Activated T-cell treated with anti-CD3 and anti-CD28 coated beads, Interleukin-2, amount 50 U/mL, for 4 hours (primary cell): ENCODE data around the gene TMEM131. TPM values are rescaled to one million over a fixed set of nuclear protein-coding genes. Genes with fewer than 3 reads are reported as not detected.

ENCODE experiments used
- ATAC-seq, 2 donors: fragments of 200-7000 bp; cut with Tn5 transposase; one replicate each; pipeline ENCODE4 v1.10.0; 2021
- DNase-seq: peaks from one replicate; pipeline ENCODE4 v3.0.0-alpha.2; 2020
- H3K27me3 Mint-ChIP-seq: one replicate; pipeline ENCODE4 v1.8.0; 2021; ENCODE audit warnings: low read depth, mixed read lengths
- H3K36me3 Mint-ChIP-seq: one replicate; pipeline ENCODE4 v1.8.0; 2022; ENCODE audit warnings: mixed read lengths; ENCODE audit not compliant: insufficient read depth
- H3K4me1 Mint-ChIP-seq: one replicate; pipeline ENCODE4 v1.8.0; 2021; ENCODE audit warnings: low read depth, mixed read lengths
- H3K4me3 Mint-ChIP-seq: one replicate; pipeline ENCODE4 v1.8.0; 2021; ENCODE audit warnings: mild to moderate bottlenecking, moderate library complexity, mixed read lengths
- H3K9me3 Mint-ChIP-seq: one replicate; pipeline ENCODE4 v1.8.0; 2021; ENCODE audit warnings: mixed read lengths
- total RNA-seq, 3 donors: library from RNA; stranded (reverse); gene quantifications; one replicate each; pipeline ENCODE4 v1.2.1, GENCODE V29; 2021

TMEM131 gene
- total RNA-seq, 3 donors from 2014 or later, result 23.9 to 31.6 (median 28.3) TPM

DNA sequence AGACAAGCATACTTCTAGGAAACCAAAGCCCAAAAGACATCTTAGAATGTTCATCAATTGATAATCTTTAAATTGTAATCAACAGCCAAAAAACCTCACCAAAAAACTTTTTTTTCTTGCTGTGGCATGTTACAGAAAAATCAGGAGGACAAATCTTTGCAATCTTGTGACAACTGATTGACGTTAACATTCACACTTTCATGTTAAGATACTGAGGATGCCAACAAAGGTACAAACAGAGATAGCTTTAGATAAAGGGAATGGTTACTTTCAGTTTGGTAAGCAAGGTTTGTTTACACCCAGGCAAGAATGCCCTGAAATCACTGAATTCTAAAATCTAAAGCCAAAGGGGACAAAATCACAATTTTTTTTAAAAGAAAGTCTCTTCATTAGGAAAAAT is 190.0 kb downstream of the TMEM131 start:
- Mint-ChIP-seq H3K4me1 (no peaks in the 10 kb centered on the region), H3K9me3 (no peaks in the 10 kb centered on the region), H3K4me3 (no peak overlapping the region), H3K27me3 (no peaks in the 10 kb centered on the region), H3K36me3 (peaks cover 26% of the 10 kb centered on the region)
- DNase-seq (no peak), ATAC-seq (no peak)

DNA sequence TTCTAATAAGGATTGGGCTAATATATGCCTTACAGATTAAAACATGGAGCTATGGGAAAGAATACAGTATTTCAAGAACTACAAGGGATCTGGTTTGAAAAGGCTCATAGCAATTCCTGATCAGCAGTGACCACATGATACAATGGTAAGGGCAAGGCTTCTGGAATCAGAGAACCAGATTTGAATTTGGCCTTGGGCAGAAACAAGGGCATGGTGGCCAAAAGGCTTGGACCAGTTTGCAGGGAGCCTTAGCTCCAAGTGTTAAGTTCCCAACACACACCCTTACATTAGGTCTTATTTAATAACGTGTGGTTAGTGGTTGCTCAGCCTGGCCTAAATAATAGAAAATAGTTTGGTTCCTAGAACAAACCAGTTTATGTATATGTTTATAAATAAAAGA is 194.7 kb downstream of the TMEM131 start:
- Mint-ChIP-seq H3K27me3 (no peaks in the 10 kb centered on the region), H3K4me1 (no peaks in the 10 kb centered on the region), H3K9me3 (no peaks in the 10 kb centered on the region), H3K36me3 (peaks cover 34% of the 10 kb centered on the region), H3K4me3 (no peak overlapping the region)
- no peak for DNase-seq
- ATAC-seq, result no peak

DNA sequence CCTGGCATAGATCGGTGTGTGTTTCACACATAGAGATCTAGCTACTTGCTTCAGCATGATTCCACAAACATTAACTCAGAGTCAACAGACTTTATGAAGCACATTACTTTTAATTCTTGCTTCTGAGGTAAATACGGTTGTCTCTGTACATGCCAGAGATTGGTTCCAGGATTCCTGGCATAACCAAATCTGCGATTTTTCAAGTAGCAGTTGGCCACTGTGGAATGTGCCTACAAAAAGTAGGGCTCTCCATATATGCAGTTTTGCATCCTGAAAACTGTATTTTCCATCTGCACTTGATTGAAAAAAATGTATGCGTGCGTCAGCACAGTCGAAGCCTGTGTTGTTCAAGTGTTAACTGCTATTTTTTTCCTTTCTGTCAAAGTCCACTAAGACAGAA is 197.3 kb downstream of the TMEM131 start:
- Mint-ChIP-seq H3K36me3 (peaks cover 18% of the 10 kb centered on the region), H3K4me1 (no peaks in the 10 kb centered on the region), H3K9me3 (no peaks in the 10 kb centered on the region), H3K27me3 (no peaks in the 10 kb centered on the region), H3K4me3 (no peak overlapping the region)
- DNase-seq (no peak), ATAC-seq (no peak)

DNA sequence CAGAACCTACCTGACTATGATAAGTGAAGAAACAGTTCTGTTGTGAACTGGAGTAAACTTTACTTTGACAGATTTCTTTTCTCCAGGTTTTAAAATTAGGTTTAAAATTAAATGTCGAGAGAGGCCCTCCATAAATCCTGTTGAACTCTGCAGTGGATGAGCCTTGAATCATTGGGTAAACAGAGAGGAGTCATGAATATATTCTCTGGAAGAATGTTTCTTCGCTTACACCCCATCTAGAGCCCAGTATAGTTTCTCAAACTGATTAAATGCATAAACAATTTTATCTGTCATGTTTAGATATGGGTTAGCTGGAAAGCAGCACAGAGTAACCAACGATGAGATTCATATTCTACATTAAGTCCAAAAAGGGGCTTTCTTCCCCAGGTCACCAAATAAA is 198.4 kb downstream of the TMEM131 start:
- no peak for ATAC-seq
- peaks cover 24% of the 10 kb centered on the region for H3K36me3 Mint-ChIP-seq
- H3K27me3 Mint-ChIP-seq, result no peaks in the 10 kb centered on the region
- no peaks in the 10 kb centered on the region for H3K9me3 Mint-ChIP-seq
- H3K4me1 Mint-ChIP-seq, result no peaks in the 10 kb centered on the region
- H3K4me3 Mint-ChIP-seq, result no peak overlapping the region
- DNase-seq, result no peak

DNA sequence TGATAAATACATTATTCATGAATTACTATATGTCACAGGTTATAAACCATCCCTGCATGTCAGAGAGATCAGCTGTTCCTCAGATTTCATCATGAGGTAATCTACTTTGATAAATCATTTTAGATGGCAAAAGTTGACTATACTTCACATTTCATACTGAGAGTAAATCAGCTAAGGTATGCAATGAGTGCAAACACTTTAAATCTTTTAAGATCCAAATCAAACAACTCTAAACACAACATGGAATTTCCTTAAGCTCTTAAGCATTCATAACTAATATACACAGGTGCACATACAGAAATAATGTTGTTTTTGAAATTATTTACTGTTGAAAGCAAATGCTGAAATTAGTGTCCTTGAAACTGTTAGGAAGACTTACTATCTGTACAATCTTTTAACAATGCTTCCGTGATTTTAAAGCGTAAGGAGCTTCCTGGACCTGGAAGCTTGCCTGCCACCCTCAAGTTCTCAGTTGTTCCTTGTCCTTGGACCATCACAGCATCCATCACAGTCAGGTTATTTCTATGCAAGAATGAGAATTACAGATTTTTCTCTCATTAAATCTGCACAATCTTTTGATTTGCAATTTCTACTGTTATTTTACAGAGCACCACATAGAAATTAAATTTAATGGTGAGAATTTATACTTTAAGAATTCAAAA is 199.2 kb downstream of the TMEM131 start:
- Mint-ChIP-seq H3K9me3 (no peaks in the 10 kb centered on the region), H3K4me1 (no peaks in the 10 kb centered on the region), H3K36me3 (peaks cover 23% of the 10 kb centered on the region), H3K27me3 (no peaks in the 10 kb centered on the region), H3K4me3 (no peak overlapping the region)
- ATAC-seq (no peak), DNase-seq (no peak)

DNA sequence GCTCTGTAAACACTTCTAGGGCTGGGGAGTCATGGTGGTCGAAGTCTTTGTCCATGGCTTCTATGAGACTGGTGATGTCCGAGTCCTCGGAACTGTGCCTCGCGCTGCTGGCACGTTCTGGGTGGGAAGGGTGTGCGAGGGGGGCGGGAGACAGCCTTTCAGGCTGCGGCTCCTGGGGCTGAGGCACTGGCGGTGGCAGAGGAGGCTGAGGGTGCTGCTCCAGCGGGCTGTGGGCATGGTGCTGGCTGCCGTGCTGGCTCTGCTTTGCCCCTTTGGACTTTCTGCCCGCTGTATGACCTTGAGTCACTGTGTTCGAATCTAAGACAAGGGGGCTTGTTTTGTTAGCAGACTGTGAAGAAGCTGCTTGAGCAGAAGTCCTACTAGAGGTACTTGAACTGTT is 203.3 kb downstream of the TMEM131 start:
- peaks cover 33% of the 10 kb centered on the region for H3K36me3 Mint-ChIP-seq
- no peaks in the 10 kb centered on the region for H3K9me3 Mint-ChIP-seq
- no peak for DNase-seq
- no peaks in the 10 kb centered on the region for H3K27me3 Mint-ChIP-seq
- no peak for ATAC-seq
- no peaks in the 10 kb centered on the region for H3K4me1 Mint-ChIP-seq
- no peak overlapping the region for H3K4me3 Mint-ChIP-seq

DNA sequence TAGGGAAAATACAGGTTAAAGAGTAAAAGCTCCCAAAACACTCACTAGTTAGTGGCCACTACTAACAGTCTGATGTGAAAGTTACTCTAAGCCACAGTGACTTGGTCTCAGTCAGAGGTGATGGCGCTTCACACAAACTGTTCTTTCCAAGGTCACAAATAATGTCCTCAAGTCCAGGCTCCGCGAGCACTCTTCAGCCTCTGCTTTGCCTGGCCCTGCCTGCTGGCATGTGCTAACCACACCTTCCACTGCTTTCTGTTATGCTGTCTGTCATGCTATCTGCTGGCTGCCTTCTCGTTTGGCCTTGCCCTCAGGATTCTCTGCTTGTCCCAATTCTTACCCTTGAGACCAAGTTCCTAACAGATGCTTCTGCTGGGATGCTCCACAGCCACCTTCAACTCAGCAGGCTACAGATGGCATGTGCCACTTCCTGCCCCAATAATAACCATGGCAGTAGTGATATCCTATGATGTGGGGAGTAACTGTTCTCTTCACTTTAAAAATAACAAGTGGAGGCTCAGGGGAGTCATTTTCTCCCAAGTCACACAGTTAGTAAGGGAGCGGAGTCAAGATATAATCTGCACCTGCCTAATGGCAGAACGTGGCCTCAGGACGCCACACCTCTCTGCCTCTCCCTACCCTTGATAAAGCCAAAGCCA is 206.6 kb downstream of the TMEM131 start:
- Mint-ChIP-seq H3K4me3 (no peak overlapping the region), H3K36me3 (peaks cover 40% of the 10 kb centered on the region)

DNA sequence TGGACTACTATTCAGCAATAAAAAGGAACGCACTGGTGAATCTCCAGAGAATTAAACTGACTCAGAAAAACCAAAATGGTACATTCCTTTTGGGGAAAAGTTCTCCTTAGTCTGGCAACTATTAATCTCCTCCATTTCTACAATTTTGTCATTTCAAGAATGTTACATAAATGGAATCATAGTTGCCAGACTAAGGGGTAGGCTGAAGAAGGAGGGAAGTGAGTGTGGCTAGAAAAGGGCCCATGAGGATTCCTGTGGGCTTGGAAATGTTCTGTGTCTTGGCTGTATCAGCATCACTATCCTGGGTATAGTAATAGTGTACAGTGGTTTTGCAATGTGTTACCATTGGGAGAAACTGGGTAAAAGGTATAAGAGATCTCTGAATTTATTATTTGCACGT is 209.9 kb downstream of the TMEM131 start:
- no peak for ATAC-seq
- no peak for DNase-seq
- peaks cover 4% of the 10 kb centered on the region for H3K4me1 Mint-ChIP-seq
- no peaks in the 10 kb centered on the region for H3K27me3 Mint-ChIP-seq
- peaks cover 33% of the 10 kb centered on the region for H3K36me3 Mint-ChIP-seq
- H3K4me3 Mint-ChIP-seq, result no peak overlapping the region
- no peaks in the 10 kb centered on the region for H3K9me3 Mint-ChIP-seq

More for the DNA sequence above, 206.6 kb downstream of the TMEM131 start:
- H3K4me1 Mint-ChIP-seq, result peaks cover 4% of the 10 kb centered on the region
- no peak for DNase-seq
- ATAC-seq, result no peak
- H3K27me3 Mint-ChIP-seq, result no peaks in the 10 kb centered on the region
- no peaks in the 10 kb centered on the region for H3K9me3 Mint-ChIP-seq

DNA sequence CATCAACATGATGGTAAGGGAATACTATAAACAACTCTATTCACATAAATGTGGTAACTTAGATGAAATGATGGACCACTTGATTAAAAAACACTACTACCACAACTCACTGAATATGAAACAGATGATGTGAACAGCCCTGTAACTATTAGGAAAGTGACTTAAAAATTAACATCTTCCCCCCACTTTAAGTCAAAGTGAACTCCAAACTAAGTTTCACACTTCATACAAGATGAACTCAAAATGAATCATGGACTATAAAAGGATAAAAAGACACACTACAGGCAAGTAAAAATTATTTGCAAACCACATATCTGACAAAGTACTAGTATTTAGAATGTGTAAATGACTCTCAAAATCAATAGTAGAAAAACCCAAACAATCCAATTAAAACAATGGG is 210.8 kb downstream of the TMEM131 start:
- DNase-seq, result no peak
- Mint-ChIP-seq H3K4me3 (no peak overlapping the region), H3K9me3 (no peaks in the 10 kb centered on the region), H3K27me3 (no peaks in the 10 kb centered on the region), H3K36me3 (peaks cover 33% of the 10 kb centered on the region), H3K4me1 (peaks cover 4% of the 10 kb centered on the region)
- ATAC-seq, result peak; percentile 58 to 63

DNA sequence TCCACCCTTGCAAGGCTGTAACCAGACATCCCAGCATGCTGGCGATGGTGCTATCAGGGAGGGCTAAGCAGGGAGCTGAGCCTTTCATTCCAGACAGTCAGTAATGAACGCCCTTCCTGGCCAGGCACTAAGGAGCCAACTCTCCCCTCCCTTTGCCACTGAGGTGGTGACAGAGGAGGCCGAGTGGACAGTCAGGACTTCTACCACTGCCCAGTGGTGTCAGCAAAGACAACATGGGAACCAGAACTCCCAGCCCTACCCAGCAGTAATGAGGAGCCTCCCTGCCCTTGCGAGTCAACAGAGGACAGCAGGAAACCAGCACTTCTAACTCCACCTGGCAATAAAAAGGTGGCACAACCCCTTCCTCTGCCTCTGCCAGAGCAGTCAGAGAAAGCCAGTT is 213.8 kb downstream of the TMEM131 start:
- peaks cover 4% of the 10 kb centered on the region for H3K4me1 Mint-ChIP-seq
- DNase-seq, result no peak

DNA sequence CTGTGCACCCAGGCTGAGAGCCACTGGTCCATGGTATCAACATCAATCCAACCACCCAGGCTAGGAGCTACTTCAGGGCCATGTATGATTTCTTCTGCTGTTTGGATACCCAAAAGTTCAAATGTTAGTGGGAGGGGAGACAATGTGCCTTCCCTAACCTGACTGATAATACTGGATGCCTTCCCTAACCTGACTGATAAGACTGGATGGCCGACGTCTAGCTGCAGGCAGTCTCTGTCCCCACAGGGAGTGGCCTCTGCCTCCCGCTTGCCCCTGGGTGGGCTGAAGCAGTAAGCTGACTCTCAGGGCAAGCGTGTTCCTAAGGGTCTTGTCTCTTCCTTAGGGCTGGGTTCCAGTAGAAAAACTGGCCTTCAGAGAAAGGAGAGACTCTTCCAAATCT is 216.6 kb downstream of the TMEM131 start:
- DNase-seq (no peak), ATAC-seq (no peak)
- Mint-ChIP-seq H3K27me3 (no peaks in the 10 kb centered on the region), H3K4me3 (no peak overlapping the region), H3K4me1 (peaks cover 3% of the 10 kb centered on the region), H3K9me3 (no peaks in the 10 kb centered on the region), H3K36me3 (peaks cover 26% of the 10 kb centered on the region)

More for the DNA sequence above, 213.8 kb downstream of the TMEM131 start:
- Mint-ChIP-seq H3K36me3 (peaks cover 18% of the 10 kb centered on the region), H3K9me3 (no peaks in the 10 kb centered on the region), H3K4me3 (no peak overlapping the region), H3K27me3 (no peaks in the 10 kb centered on the region)
- no peak for ATAC-seq

DNA sequence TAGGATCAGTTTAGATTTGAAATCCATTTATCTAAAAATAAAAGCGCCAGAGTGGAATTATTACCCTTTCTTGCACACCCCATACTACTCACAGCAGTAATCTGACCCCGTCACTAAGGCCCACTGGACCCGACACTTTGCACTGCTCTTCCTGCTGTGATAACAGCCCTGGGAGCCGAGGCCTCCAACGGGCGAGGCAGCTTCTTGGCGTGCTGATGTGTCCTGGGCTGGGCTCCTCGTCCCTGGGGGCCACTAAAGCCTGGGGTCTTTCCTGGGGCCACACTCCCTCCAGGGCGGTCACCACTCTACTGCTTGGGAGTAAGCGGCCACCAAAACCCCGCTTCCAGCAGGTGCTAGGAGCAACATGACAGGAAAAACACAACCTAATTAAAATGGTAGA is 220.7 kb downstream of the TMEM131 start:
- peaks cover 4% of the 10 kb centered on the region for H3K4me1 Mint-ChIP-seq
- no peaks in the 10 kb centered on the region for H3K27me3 Mint-ChIP-seq
- H3K36me3 Mint-ChIP-seq, result peaks cover 32% of the 10 kb centered on the region
- H3K4me3 Mint-ChIP-seq, result no peak overlapping the region
- H3K9me3 Mint-ChIP-seq, result no peaks in the 10 kb centered on the region
- no peak for ATAC-seq
- no peak for DNase-seq

DNA sequence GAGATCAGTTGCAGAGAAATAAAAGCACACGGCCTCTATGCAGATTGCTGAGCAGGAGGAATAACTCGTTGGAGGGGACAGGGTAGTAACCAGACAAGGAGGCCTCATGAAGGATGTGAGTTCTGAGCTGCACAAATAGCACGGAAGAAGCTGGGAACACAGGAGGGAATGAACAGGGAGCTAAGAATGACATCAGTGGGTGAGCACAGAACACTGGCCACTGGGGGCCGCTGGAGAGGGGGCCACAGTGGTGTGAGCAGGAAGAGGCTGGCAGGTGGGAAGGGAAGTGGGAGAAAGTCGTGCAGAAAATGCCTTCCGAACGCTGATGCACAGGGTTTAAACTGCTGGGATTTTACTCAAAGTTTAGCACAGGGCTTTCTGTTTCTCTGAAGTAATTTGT is 221.3 kb downstream of the TMEM131 start:
- no peak for ATAC-seq
- Mint-ChIP-seq H3K36me3 (peaks cover 32% of the 10 kb centered on the region), H3K4me3 (no peak overlapping the region), H3K27me3 (no peaks in the 10 kb centered on the region), H3K4me1 (peaks cover 4% of the 10 kb centered on the region), H3K9me3 (no peaks in the 10 kb centered on the region)
- no peak for DNase-seq

DNA sequence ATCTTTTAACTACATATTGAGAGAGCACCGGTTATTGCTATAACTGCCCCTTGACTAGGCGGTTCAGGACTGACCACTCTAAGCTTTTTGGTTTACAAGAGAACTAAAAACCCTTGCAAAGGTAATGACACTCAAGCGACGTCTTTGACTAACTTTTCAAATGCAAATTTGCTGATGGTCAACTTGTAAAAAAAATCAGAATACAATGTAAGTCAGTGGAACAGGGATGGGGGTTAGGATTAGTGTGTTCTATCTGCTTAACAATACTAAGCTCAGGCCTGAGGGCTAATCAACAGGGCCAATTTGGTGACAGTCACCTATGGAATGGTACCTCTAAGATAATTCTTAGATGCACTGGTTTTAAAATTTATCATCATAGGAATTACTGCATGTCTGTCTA is 225.3 kb downstream of the TMEM131 start:
- Mint-ChIP-seq H3K4me3 (no peak overlapping the region), H3K27me3 (no peaks in the 10 kb centered on the region), H3K4me1 (peaks cover 6% of the 10 kb centered on the region), H3K9me3 (no peaks in the 10 kb centered on the region), H3K36me3 (peaks cover 35% of the 10 kb centered on the region)
- DNase-seq, result no peak
- ATAC-seq, result no peak

DNA sequence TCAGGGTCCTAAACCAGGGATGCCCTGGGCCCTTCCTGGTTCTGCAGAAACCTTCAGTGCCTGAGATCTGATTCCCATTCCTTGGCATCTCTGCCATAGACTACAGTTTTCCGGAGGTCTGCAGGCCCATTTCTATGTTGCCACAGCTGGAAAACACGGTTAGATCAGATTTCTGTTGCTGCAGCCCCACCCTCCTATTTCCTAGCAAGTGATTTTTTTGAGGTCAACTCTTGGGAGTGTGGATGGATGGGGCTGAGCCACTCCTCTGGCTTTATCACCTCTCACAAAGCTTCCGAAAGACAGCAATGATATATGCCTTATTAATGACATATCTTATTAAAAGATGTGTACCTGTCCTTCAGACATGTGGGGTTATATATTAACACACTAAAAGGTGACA is 226.0 kb downstream of the TMEM131 start:
- Mint-ChIP-seq H3K4me1 (peaks cover 6% of the 10 kb centered on the region), H3K9me3 (no peaks in the 10 kb centered on the region), H3K36me3 (peaks cover 37% of the 10 kb centered on the region), H3K27me3 (no peaks in the 10 kb centered on the region), H3K4me3 (no peak overlapping the region)
- no peak for ATAC-seq
- DNase-seq, result no peak
